PC-9 (cell line): ENCODE measurements around the gene KDM5A. TPM values are rescaled to one million over a fixed set of nuclear protein-coding genes. Genes with fewer than 3 reads are reported as not detected.

Experiments used
- BruUV-seq: library from RNA; stranded (reverse); fragments of 400-500 nt; replicated peaks from 2 replicates; lab custom pipeline; 2021; lab: Mats Ljungman, UMichigan
- CTCF ChIA-PET: fragments of 300-600 bp; sonication (Branson Sonifier 250); formaldehyde crosslinking; loops from one replicate; lab custom pipeline; 2022; ENCODE audit warnings: antibody characterized with exemption; lab: Charles Lee
- POLR2A ChIA-PET: fragments of 300-600 bp; sonication (Branson Sonifier 250); formaldehyde crosslinking; loops from one replicate; lab custom pipeline; 2022; ENCODE audit warnings: antibody characterized with exemption; ENCODE audit not compliant: unreplicated experiment; lab: Charles Lee
- DNase-seq, 2 experiments: peaks; one replicate each; pipeline versions ENCODE4 v3.0.0 to v3.0.0-alpha.2; 2015 to 2022; ENCODE audit warnings: mixed read lengths in 1 of 2
- H2AFZ ChIP-seq: fragments of 200-600 bp; sonication (generic); 2 replicates; pipeline ENCODE4 v1.8.1; 2017; ENCODE audit warnings: antibody characterized with exemption
- H3F3A ChIP-seq: fragments of 200-600 bp; sonication (generic); 2 replicates; pipeline ENCODE4 v1.8.1; 2017; ENCODE audit warnings: antibody characterized with exemption, mild to moderate bottlenecking, low read depth; ENCODE audit not compliant: insufficient read depth
- H3K27ac ChIP-seq: fragments of 200-600 bp; sonication (generic); 2 replicates; pipeline ENCODE4 v1.6.1; 2016; ENCODE audit warnings: mixed run types
- H3K27me3 ChIP-seq: fragments of 200-600 bp; sonication (generic); 2 replicates; pipeline ENCODE4 v1.6.1; 2016; ENCODE audit warnings: low read depth, mixed run types; ENCODE audit not compliant: insufficient read depth
- H3K36me3 ChIP-seq: fragments of 200-600 bp; sonication (generic); 2 replicates; pipeline ENCODE4 v1.6.1; 2016; ENCODE audit warnings: low read depth, mixed run types
- H3K4me1 ChIP-seq: fragments of 200-600 bp; sonication (generic); replicated peaks from 2 replicates; pipeline ENCODE4 v1.6.1; 2016; ENCODE audit warnings: mixed run types; ENCODE audit not compliant: insufficient read depth
- H3K4me2 ChIP-seq: fragments of 200-600 bp; sonication (generic); 2 replicates; pipeline ENCODE4 v1.6.1; 2017; ENCODE audit warnings: mixed run types
- H3K4me3 ChIP-seq: fragments of 200-600 bp; sonication (generic); 2 replicates; pipeline ENCODE4 v1.6.1; 2016; ENCODE audit warnings: mixed run types
- H3K79me2 ChIP-seq: fragments of 200-600 bp; sonication (generic); 2 replicates; pipeline ENCODE4 v1.6.1; 2017; ENCODE audit warnings: low read depth, mixed run types
- H3K9me2 ChIP-seq: fragments of 200-600 bp; sonication (generic); 2 replicates; pipeline ENCODE4 v1.8.1; 2017; ENCODE audit warnings: mild to moderate bottlenecking; ENCODE audit not compliant: insufficient read depth
- H3K9me3 ChIP-seq: fragments of 200-600 bp; sonication (generic); 2 replicates; pipeline ENCODE4 v1.8.1; 2016; ENCODE audit warnings: low read depth; ENCODE audit not compliant: insufficient read depth
- H4K20me1 ChIP-seq: fragments of 200-600 bp; sonication (generic); 2 replicates; pipeline ENCODE4 v1.8.1; 2017; ENCODE audit not compliant: insufficient read depth
- EZH2 ChIP-seq: fragments of 200-600 bp; sonication (generic); IDR thresholded peaks from 2 replicates; pipeline ENCODE4 v1.8.0; 2017; ENCODE audit warnings: antibody characterized with exemption, low read depth
- intact Hi-C: fragments of 100-400 bp; cut with micrococcal nuclease; formaldehyde crosslinking; loops from one replicate; pipeline ENCODE4 v1.10.0; 2022; ENCODE audit not compliant: unreplicated experiment
- total RNA-seq: library from RNA; stranded (reverse); gene quantifications from 2 replicates; pipeline ENCODE4 v1.2.3, GENCODE V29; 2021
- TF ChIP-seq, protein P1 (sequence below): fragments of 200-600 bp; sonication (generic); conservative IDR thresholded peaks from 2 replicates; pipeline ENCODE4 v1.6.1; 2017; ENCODE audit warnings: mixed run types, antibody characterized with exemption, mild to moderate bottlenecking, moderate library complexity

Gene KDM5A
- total RNA-seq, 1 experiment from 2014 or later = 68.0 TPM

DNA sequence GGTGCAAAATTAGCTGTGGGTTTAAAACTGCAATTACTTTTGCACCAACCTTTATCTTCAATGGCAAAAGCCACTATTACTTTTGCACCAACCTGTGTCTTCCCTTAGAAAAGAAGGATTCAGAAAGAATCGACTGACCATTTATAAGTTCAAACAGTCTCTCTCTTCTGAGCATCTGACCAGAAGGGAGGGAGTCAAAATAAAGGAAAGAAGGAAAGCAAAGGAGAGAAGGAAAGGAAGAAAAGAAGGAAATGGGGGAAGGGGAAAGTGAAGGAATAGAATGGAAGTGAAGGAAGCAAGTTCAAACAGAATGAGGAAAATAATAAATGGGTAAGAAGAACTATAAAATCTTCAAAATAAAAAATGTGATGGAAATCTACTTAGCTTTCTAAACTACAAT is 57.8 kb downstream of the KDM5A start:
- TF ChIP-seq, protein P1, sequence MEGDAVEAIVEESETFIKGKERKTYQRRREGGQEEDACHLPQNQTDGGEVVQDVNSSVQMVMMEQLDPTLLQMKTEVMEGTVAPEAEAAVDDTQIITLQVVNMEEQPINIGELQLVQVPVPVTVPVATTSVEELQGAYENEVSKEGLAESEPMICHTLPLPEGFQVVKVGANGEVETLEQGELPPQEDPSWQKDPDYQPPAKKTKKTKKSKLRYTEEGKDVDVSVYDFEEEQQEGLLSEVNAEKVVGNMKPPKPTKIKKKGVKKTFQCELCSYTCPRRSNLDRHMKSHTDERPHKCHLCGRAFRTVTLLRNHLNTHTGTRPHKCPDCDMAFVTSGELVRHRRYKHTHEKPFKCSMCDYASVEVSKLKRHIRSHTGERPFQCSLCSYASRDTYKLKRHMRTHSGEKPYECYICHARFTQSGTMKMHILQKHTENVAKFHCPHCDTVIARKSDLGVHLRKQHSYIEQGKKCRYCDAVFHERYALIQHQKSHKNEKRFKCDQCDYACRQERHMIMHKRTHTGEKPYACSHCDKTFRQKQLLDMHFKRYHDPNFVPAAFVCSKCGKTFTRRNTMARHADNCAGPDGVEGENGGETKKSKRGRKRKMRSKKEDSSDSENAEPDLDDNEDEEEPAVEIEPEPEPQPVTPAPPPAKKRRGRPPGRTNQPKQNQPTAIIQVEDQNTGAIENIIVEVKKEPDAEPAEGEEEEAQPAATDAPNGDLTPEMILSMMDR = no peak
- no peak for TF ChIP-seq EZH2

DNA sequence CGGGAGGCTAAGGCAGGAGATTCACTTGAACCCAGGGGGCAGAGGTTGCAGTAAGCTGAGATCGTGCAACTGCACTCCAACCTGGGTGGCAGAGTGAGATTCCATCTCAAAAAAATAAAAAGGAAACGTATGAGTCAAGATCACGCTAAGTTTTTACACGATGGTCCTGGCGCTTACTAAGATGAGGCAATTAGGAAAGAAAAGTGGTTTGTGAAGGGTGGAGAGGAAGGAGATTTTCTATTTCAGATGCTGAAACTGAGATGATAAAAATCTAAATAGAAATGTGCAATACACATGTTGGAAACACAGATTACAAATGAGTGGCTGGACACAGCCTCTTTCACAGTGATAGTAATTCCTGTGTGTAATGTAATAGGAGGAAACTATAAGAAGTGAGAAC is 63.2 kb downstream of the KDM5A start:
- intact Hi-C loops = no loop called here
- no peaks in the 10 kb centered on the region for H3K4me1 ChIP-seq

More for the DNA sequence above, 57.8 kb downstream of the KDM5A start:
- ChIA-PET POLR2A (no interaction called here), CTCF (no interaction called here)
- Histone ChIP-seq H4K20me1 (peaks cover 19% of the 10 kb centered on the region), H3K27ac (no peak overlapping the region), H3K79me2 (no peaks in the 10 kb centered on the region), H2AFZ (no peak overlapping the region), H3K4me1 (peaks cover 17% of the 10 kb centered on the region), H3F3A (peaks cover 16% of the 10 kb centered on the region), H3K9me2 (no peaks in the 10 kb centered on the region), H3K4me2 (no peak overlapping the region), H3K9me3 (no peaks in the 10 kb centered on the region), H3K27me3 (no peaks in the 10 kb centered on the region), H3K4me3 (no peak overlapping the region), H3K36me3 (peaks cover 41% of the 10 kb centered on the region)
- intact Hi-C loops = no loop called here
- DNase-seq = no peak
- no TSS peak for BruUV-seq

DNA sequence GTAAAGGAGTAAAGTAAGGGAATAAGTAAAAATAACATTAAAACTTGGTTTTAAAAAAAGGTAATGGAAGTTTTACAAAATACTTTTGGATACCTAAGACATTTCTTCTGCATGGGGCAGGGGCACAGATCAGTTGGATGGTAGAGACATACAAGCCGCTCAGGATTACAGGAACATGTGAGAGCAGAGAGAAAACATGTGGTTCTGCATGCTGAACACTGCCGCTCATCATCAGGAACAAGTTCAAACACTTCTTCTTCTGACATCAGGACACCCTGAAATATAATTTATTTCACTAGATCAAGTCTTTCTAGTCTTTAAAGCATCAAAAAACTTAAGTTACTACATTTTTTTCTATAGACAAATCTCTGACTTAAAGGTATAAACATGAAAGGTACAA is 65.6 kb downstream of the KDM5A start:
- intact Hi-C loops = no loop called here
- peaks cover 24% of the 10 kb centered on the region for H3F3A ChIP-seq
- no peak overlapping the region for H3K4me3 ChIP-seq
- H3K9me2 ChIP-seq = no peaks in the 10 kb centered on the region
- DNase-seq = no peak
- no peaks in the 10 kb centered on the region for H3K9me3 ChIP-seq
- no peak overlapping the region for H3K4me2 ChIP-seq
- BruUV-seq = no TSS peak
- no peaks in the 10 kb centered on the region for H3K4me1 ChIP-seq
- no peak overlapping the region for H2AFZ ChIP-seq
- ChIA-PET POLR2A (no interaction called here), CTCF (no interaction called here)
- peaks cover 50% of the 10 kb centered on the region for H3K36me3 ChIP-seq
- TF ChIP-seq EZH2 = no peak
- TF ChIP-seq, protein P1 = no peak
- H3K27me3 ChIP-seq = no peaks in the 10 kb centered on the region
- H3K79me2 ChIP-seq = no peaks in the 10 kb centered on the region
- peaks cover 15% of the 10 kb centered on the region for H4K20me1 ChIP-seq
- H3K27ac ChIP-seq = no peak overlapping the region

More for the DNA sequence above, 63.2 kb downstream of the KDM5A start:
- Histone ChIP-seq H3K9me2 (no peaks in the 10 kb centered on the region), H2AFZ (no peak overlapping the region), H3K36me3 (peaks cover 40% of the 10 kb centered on the region), H3F3A (peaks cover 23% of the 10 kb centered on the region), H3K79me2 (no peaks in the 10 kb centered on the region), H3K27me3 (no peaks in the 10 kb centered on the region), H3K4me2 (no peak overlapping the region), H3K27ac (no peak overlapping the region), H3K9me3 (no peaks in the 10 kb centered on the region), H3K4me3 (no peak overlapping the region), H4K20me1 (peaks cover 15% of the 10 kb centered on the region)
- no TSS peak for BruUV-seq
- no peak for DNase-seq
- TF ChIP-seq, protein P1 = no peak
- TF ChIP-seq EZH2 = no peak
- POLR2A ChIA-PET = no interaction called here
- CTCF ChIA-PET = no interaction called here
